GM12878 (cell line): ENCODE results near the gene FRMD8. TPM values are rescaled to one million over a fixed set of nuclear protein-coding genes. Genes with fewer than 3 reads are reported as not detected.

Experiments used
- ATAC-seq: fragments of 200-7000 bp; cut with Tn5 transposase; 3 replicates; pipeline ENCODE4 v1.9.1; 2020; ENCODE audit warnings: mild to moderate bottlenecking, moderate library complexity
- BruUV-seq: library from RNA; stranded (reverse); fragments of 400-500 nt; replicated peaks from 2 replicates; lab custom pipeline; 2021; lab: Mats Ljungman, UMichigan
- CTCF ChIA-PET: fragments of 300-600 bp; sonication (Branson Sonifier 250); formaldehyde crosslinking; extraction: SDS; loops from one replicate; lab custom pipeline; 2021; ENCODE audit warnings: inconsistent platforms; lab: Yijun Ruan, JAX
- POLR2A ChIA-PET: fragments of 350-600 bp; formaldehyde crosslinking; extraction: SDS; loops from one replicate; lab custom pipeline; 2021; ENCODE audit warnings: inconsistent platforms; lab: Charles Lee
- RAD21 ChIA-PET: fragments of 300-600 bp; sonication (Branson Sonifier 250); formaldehyde crosslinking; loops from one replicate; lab custom pipeline; 2023; ENCODE audit warnings: antibody characterized with exemption; ENCODE audit not compliant: unreplicated experiment; lab: Charles Lee
- SMC1A ChIA-PET: fragments of 300-600 bp; sonication (Branson Sonifier 250); formaldehyde crosslinking; loops from one replicate; lab custom pipeline; 2023; ENCODE audit not compliant: unreplicated experiment, uncharacterized antibody; lab: Charles Lee
- DNase-seq: peaks from one replicate; pipeline ENCODE4 v3.0.0-alpha.2; 2011; ENCODE audit warnings: low read depth, low spot score
- FAIRE-seq: peaks from 3 replicates; lab custom pipeline; 2011; peaks lifted over from hg19 to GRCh38; lab: Jason Lieb, UNC
- H2AFZ ChIP-seq: 2 replicates; pipeline ENCODE4 v1.6.0; 2011; ENCODE audit warnings: low read depth, low read length, control low read depth; ENCODE audit not compliant: control insufficient read depth
- H3K27ac ChIP-seq: 2 replicates; pipeline ENCODE4 v1.5.1; 2011; ENCODE audit warnings: control low read depth; ENCODE audit not compliant: control insufficient read depth, insufficient read depth
- H3K27me3 ChIP-seq, 2 experiments: replicated peaks in 1 of 2; 2 replicates each; pipeline versions ENCODE4 v1.6.0 to v1.6.1; 2011; ENCODE audit warnings: low read length in 1 of 2; ENCODE audit not compliant: control insufficient read depth in 2 of 2, insufficient read depth in 2 of 2
- H3K36me3 ChIP-seq, 2 experiments: 2 replicates each; pipeline ENCODE4 v1.5.1; 2011; ENCODE audit warnings: low read length in 1 of 2; ENCODE audit not compliant: control insufficient read depth in 2 of 2, insufficient read depth in 2 of 2
- H3K4me1 ChIP-seq: 2 replicates; pipeline ENCODE4 v1.6.1; 2011; ENCODE audit warnings: mild to moderate bottlenecking, low read length, moderate library complexity, mixed read lengths; ENCODE audit not compliant: control insufficient read depth, insufficient read depth
- H3K4me2 ChIP-seq: 2 replicates; pipeline ENCODE4 v1.6.0; 2011; ENCODE audit warnings: control low read depth; ENCODE audit not compliant: control insufficient read depth, insufficient read depth
- H3K4me3 ChIP-seq: fragments of 200-600 bp; sonication (generic); 2 replicates; pipeline ENCODE4 v1.5.1; 2016
- H3K79me2 ChIP-seq: 2 replicates; pipeline ENCODE4 v1.6.0; 2011; ENCODE audit warnings: low read length; ENCODE audit not compliant: control insufficient read depth, insufficient read depth
- H3K9ac ChIP-seq: 2 replicates; pipeline ENCODE4 v1.8.0; 2011; ENCODE audit warnings: low read length, control low read depth, mixed read lengths; ENCODE audit not compliant: control insufficient read depth, insufficient read depth
- H3K9me3 ChIP-seq: replicated peaks from 3 replicates; pipeline ENCODE4 v1.5.1; 2011; ENCODE audit warnings: mild to moderate bottlenecking, low read length; ENCODE audit not compliant: control insufficient read depth, insufficient read depth
- H4K20me1 ChIP-seq: 2 replicates; pipeline ENCODE4 v1.6.0; 2011; ENCODE audit not compliant: control insufficient read depth, insufficient read depth
- LARP7 ChIP-seq: fragments of 450-650 bp; IDR thresholded peaks from 2 replicates; pipeline ENCODE4 v1.6.1; 2017; ENCODE audit warnings: mild to moderate bottlenecking
- POLR2A ChIP-seq: IDR thresholded peaks from 2 replicates; pipeline ENCODE4 v1.6.1; 2011; ENCODE audit warnings: low read depth, mild to moderate bottlenecking, low read length
- SREBF2 ChIP-seq: IDR thresholded peaks from 2 replicates; pipeline ENCODE4 v1.6.1; 2012; ENCODE audit warnings: mild to moderate bottlenecking, low read length
- WGBS: methylation state at CpG from one replicate; pipeline ENCODE4 v1.1.6; 2016; ENCODE audit warnings: low lambda C conversion rate; ENCODE audit not compliant: insufficient replicate concordance, insufficient coverage; ENCODE audit errors: missing lambda C conversion rate; 5-methylcytosine and 5-hydroxymethylcytosine counted together
- in situ Hi-C: fragments of 300-500 bp; cut with MboI; formaldehyde crosslinking; loops from 9 replicates; pipeline ENCODE4 v1.14.3; 2018; ENCODE audit warnings: mixed read lengths
- intact Hi-C: fragments of 100-400 bp; cut with micrococcal nuclease; formaldehyde crosslinking; loops from one replicate; pipeline ENCODE4 v1.14.2; 2022; ENCODE audit not compliant: unreplicated experiment
- polyA plus RNA-seq, 11 experiments: library from polyadenylated mRNA; depleted of rRNA in 4 of 11; unstranded in 6 of 11; stranded (reverse) in 5 of 11; fragments of >200 nt; fragmentation: Nextera tagmentation in 4 of 11; fragmentation: Illumina TruSeq in 1 of 11; extraction: Ambion mirVana in 4 of 11; extraction: Trizol in 1 of 11; gene quantifications; 1 replicate in 1 of 11; 2 replicates in 10 of 11; pipeline versions ENCODE4 v1.2.1 to v1.2.3, GENCODE V29; 2011 to 2016; ENCODE audit warnings: inconsistent platforms in 2 of 11, missing spikeins in 2 of 11, low read depth in 1 of 11
- total RNA-seq, 4 experiments: library from RNA; depleted of rRNA in 3 of 4; stranded (reverse); fragments of >200 nt in 3 of 4; fragmentation: Illumina TruSeq in 1 of 4; extraction: Trizol in 1 of 4; gene quantifications; 2 replicates each; pipeline versions ENCODE4 v1.2.1 to v1.2.3, GENCODE V29; 2013 to 2021

FRMD8 gene
- total and polyA plus RNA-seq, 10 of the 15 experiments (the other 5 are each of a cell fraction or from before 2014, with no cell fraction given), result 8.3 to 69.4 (median 28.0) TPM

GRCh38 chr11:65389294-65389980, 3.0 kb downstream of the FRMD8 start:
- ChIA-PET POLR2A (no interaction called here), RAD21 (interaction anchor here (1.4 to 3.7 kb wide), 2 partner anchors 27 to 79 kb away, joined by 5 to 24 read pairs; no protein-coding TSS in a partner anchor), SMC1A (interaction anchor here (0.7 to 2.9 kb wide), 5 partner anchors 13 to 27 kb away, joined by 3 to 23 read pairs (median 4); no protein-coding TSS in a partner anchor), CTCF (interaction anchor here (0.5 to 6.0 kb wide), 4 partner anchors 11 to 122 kb away, joined by 3 to 34 read pairs (median 5); no protein-coding TSS in a partner anchor)
- Histone ChIP-seq H3K27me3 (no peaks in the 10 kb centered on the region), H3K27ac (peak overlapping the region; percentile 5; the same call in 1 of the 2 replicates), H3K4me2 (peak overlapping the region; percentile 80), H3K4me1 (peaks cover 45% of the 10 kb centered on the region), H2AFZ (no peak overlapping the region), H3K4me3 (peak overlapping the region; percentile 50; the same call in 1 of the 2 replicates), H3K79me2 (peaks cover 51% of the 10 kb centered on the region), H4K20me1 (no peaks in the 10 kb centered on the region; the same call in 1 of the 2 replicates), H3K9ac (peak overlapping the region; percentile 53; the same call in 1 of the 2 replicates), H3K9me3 (no peaks in the 10 kb centered on the region), H3K36me3 (peaks cover 5 to 16% of the 10 kb centered on the region in 2 experiments; a peak in 3 of 4 replicates)
- no peak for TF ChIP-seq LARP7
- no peak for TF ChIP-seq SREBF2
- 0 out of 2 replicates have a peak, but pooled peaks have one; percentile 20 for TF ChIP-seq POLR2A
- 91% methylated on average over 16 of the region's 20 CpGs for WGBS
- ATAC-seq, result no peak
- no TSS peak for BruUV-seq
- DNase-seq, result no peak
- no peak for FAIRE-seq
- in situ Hi-C loops, result no loop called here
- intact Hi-C loops, result no loop called here
